DOHH2 (cell line): ENCODE measurements around the gene CEP63.

Source experiments
- H3F3A ChIP-seq: fragments of 200-600 bp; sonication (generic), shearing (Covaris generic); 2 replicates; pipeline ENCODE4 v1.6.0; 2016; ENCODE audit warnings: antibody characterized with exemption, mild to moderate bottlenecking; ENCODE audit not compliant: control insufficient read depth, insufficient read depth
- H3K27ac ChIP-seq: fragments of 200-600 bp; sonication (generic); 2 replicates; pipeline ENCODE4 v1.5.1; 2014; ENCODE audit warnings: low read depth, mild to moderate bottlenecking, low read length, moderate library complexity
- H3K27me3 ChIP-seq: fragments of 200-600 bp; sonication (generic); 2 replicates; pipeline ENCODE4 v1.6.1; 2014; ENCODE audit warnings: mild to moderate bottlenecking, low read length, mixed read lengths; ENCODE audit not compliant: control insufficient read depth
- H3K36me3 ChIP-seq: fragments of 200-600 bp; sonication (generic); 2 replicates; pipeline ENCODE4 v1.6.1; 2014; ENCODE audit warnings: mild to moderate bottlenecking, low read length, moderate library complexity, mixed read lengths; ENCODE audit not compliant: control insufficient read depth
- H3K4me1 ChIP-seq: fragments of 200-600 bp; sonication (generic); 2 replicates; pipeline ENCODE4 v1.6.1; 2014; ENCODE audit warnings: mild to moderate bottlenecking, low read length, mixed read lengths; ENCODE audit not compliant: control insufficient read depth
- H3K4me2 ChIP-seq: fragments of 200-600 bp; sonication (generic); 2 replicates; pipeline ENCODE4 v1.6.0; 2014; ENCODE audit warnings: mild to moderate bottlenecking, low read length, moderate library complexity
- H3K4me3 ChIP-seq: fragments of 200-600 bp; sonication (generic); 2 replicates; pipeline ENCODE4 v1.5.1; 2014; ENCODE audit warnings: mild to moderate bottlenecking, low read length, mixed read lengths
- H3K79me2 ChIP-seq: fragments of 200-600 bp; sonication (generic); 2 replicates; pipeline ENCODE4 v1.6.1; 2014; ENCODE audit warnings: mild to moderate bottlenecking, low read length, mixed read lengths; ENCODE audit not compliant: control insufficient read depth
- H3K9me2 ChIP-seq: fragments of 200-600 bp; sonication (generic); replicated peaks from 2 replicates; pipeline ENCODE4 v1.6.1; 2014; ENCODE audit warnings: mild to moderate bottlenecking, low read length, mixed read lengths; ENCODE audit not compliant: control insufficient read depth
- H3K9me3 ChIP-seq: fragments of 200-600 bp; sonication (generic); 2 replicates; pipeline ENCODE4 v1.6.1; 2014; ENCODE audit warnings: antibody characterized with exemption, low read length, mixed read lengths; ENCODE audit not compliant: control insufficient read depth, insufficient read depth
- H4K20me1 ChIP-seq: fragments of 200-600 bp; sonication (generic); 2 replicates; pipeline ENCODE4 v1.6.0; 2014; ENCODE audit warnings: low read depth, mild to moderate bottlenecking, antibody characterized with exemption, low read length, moderate library complexity; ENCODE audit not compliant: control insufficient read depth, insufficient read depth
- EZH2phosphoT487 ChIP-seq: fragments of 200-600 bp; sonication (generic); IDR thresholded peaks from 2 replicates; pipeline ENCODE4 v1.6.1; 2017; ENCODE audit warnings: borderline replicate concordance, mild to moderate bottlenecking, antibody characterized with exemption, low read length, moderate library complexity, mixed read lengths
- TF ChIP-seq, protein P1 (sequence below): fragments of 200-600 bp; sonication (generic); IDR thresholded peaks from one replicate; pipeline ENCODE4 v1.5.1; 2014; ENCODE audit warnings: antibody characterized with exemption, mild to moderate bottlenecking, low read depth, low read length; ENCODE audit not compliant: poor library complexity, severe bottlenecking

Gene CEP63

DNA sequence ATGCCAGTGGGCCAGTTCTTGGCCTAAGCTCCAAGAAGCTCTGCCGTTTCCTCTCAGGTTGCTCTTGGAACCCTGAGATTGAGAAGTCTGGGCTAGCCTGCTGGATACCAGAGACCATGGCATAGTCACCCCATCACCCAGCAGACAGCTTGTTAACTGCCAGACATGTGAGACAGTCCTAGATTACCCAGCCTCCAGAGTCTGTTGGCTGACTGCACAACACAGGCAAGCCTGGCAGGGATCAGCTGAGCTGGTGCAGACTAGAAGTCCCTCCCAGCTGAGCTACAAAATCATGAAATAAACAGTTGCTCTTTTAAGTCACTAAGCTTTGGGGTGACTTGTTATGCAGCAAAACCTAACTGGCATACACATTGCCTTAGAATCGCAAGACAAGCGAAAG is 5.3 kb upstream of the CEP63 start:
- Histone ChIP-seq H3K4me2 (no peak overlapping the region), H3K9me2 (no peaks in the 10 kb centered on the region), H3K36me3 (peaks cover 80% of the 10 kb centered on the region), H3K27ac (no peak overlapping the region), H3K4me3 (no peak overlapping the region), H3K4me1 (peaks cover 15% of the 10 kb centered on the region), H3K79me2 (peaks cover 30% of the 10 kb centered on the region), H3F3A (no peaks in the 10 kb centered on the region), H3K27me3 (no peaks in the 10 kb centered on the region), H4K20me1 (no peaks in the 10 kb centered on the region), H3K9me3 (no peaks in the 10 kb centered on the region)
- TF ChIP-seq EZH2phosphoT487: no peak
- TF ChIP-seq, protein P1, sequence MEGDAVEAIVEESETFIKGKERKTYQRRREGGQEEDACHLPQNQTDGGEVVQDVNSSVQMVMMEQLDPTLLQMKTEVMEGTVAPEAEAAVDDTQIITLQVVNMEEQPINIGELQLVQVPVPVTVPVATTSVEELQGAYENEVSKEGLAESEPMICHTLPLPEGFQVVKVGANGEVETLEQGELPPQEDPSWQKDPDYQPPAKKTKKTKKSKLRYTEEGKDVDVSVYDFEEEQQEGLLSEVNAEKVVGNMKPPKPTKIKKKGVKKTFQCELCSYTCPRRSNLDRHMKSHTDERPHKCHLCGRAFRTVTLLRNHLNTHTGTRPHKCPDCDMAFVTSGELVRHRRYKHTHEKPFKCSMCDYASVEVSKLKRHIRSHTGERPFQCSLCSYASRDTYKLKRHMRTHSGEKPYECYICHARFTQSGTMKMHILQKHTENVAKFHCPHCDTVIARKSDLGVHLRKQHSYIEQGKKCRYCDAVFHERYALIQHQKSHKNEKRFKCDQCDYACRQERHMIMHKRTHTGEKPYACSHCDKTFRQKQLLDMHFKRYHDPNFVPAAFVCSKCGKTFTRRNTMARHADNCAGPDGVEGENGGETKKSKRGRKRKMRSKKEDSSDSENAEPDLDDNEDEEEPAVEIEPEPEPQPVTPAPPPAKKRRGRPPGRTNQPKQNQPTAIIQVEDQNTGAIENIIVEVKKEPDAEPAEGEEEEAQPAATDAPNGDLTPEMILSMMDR: no peak

DNA sequence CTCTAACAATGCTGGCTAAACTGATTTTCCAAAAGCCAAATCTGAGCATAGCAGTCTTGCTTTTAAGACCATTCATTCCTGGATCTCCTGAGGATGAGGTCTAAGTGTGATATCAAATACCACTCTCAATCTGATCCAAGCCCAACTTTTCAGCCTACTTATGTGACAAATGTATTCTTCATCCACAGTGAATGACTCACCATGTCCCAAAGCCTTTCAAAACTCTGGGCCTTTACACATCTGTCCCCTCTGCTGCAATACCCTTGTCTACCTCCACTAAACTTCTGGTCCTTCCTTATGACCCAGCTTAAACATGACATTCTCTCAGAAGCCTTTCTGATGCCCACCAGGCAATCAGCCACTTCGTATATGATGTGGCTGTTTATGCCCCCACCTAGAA is 4.7 kb upstream of the CEP63 start:
- Histone ChIP-seq H3K27ac (no peak overlapping the region), H3F3A (no peaks in the 10 kb centered on the region), H3K4me1 (peaks cover 15% of the 10 kb centered on the region), H3K27me3 (no peaks in the 10 kb centered on the region), H3K9me3 (no peaks in the 10 kb centered on the region), H3K36me3 (peaks cover 81% of the 10 kb centered on the region), H3K4me3 (no peak overlapping the region), H3K79me2 (peaks cover 31% of the 10 kb centered on the region), H3K4me2 (no peak overlapping the region), H3K9me2 (no peaks in the 10 kb centered on the region), H4K20me1 (no peaks in the 10 kb centered on the region)
- TF ChIP-seq EZH2phosphoT487: no peak
- TF ChIP-seq, protein P1: no peak

DNA sequence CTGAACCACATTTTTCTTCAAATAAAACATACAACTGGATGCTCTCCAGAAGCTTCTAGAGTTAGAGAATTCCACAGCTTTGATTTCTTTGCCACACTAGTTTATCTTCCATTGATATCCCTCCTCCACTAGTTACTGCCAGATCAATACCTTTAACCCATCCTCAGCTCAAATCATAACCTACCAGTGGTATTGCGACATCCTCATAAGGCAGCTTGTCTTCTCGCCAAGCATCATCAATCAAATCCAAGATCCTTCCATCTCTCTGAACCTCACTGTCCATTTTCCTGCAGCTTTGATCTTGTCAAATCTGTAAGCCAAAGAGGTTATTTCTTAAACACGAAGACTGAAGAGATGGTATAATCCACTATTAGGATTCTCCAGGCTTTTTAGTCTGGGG is 3.2 kb upstream of the CEP63 start:
- no peak overlapping the region for H3K27ac ChIP-seq

More for the DNA sequence above, 3.2 kb upstream of the CEP63 start:
- Histone ChIP-seq H3K9me2 (no peaks in the 10 kb centered on the region), H3K4me3 (no peak overlapping the region), H3K9me3 (no peaks in the 10 kb centered on the region), H3K36me3 (peaks cover 75% of the 10 kb centered on the region), H3K4me2 (no peak overlapping the region), H3F3A (no peaks in the 10 kb centered on the region), H4K20me1 (0 out of 2 replicates have a peak, but pooled peaks cover under 1% of the 10 kb centered on the region), H3K79me2 (peaks cover 45% of the 10 kb centered on the region), H3K4me1 (peaks cover 20% of the 10 kb centered on the region), H3K27me3 (no peaks in the 10 kb centered on the region)
- TF ChIP-seq EZH2phosphoT487: no peak
- TF ChIP-seq, protein P1: no peak
